HG03159 (cell line): Measurements from ENCODE around the gene PNPLA3.

Source experiments
- ATAC-seq: cut with Tn5 transposase; IDR thresholded peaks from one replicate; pipeline ENCODE4 v1.9.1; 2021; ENCODE audit warnings: mild to moderate bottlenecking, moderate library complexity; ENCODE audit not compliant: unreplicated experiment

Gene PNPLA3

DNA sequence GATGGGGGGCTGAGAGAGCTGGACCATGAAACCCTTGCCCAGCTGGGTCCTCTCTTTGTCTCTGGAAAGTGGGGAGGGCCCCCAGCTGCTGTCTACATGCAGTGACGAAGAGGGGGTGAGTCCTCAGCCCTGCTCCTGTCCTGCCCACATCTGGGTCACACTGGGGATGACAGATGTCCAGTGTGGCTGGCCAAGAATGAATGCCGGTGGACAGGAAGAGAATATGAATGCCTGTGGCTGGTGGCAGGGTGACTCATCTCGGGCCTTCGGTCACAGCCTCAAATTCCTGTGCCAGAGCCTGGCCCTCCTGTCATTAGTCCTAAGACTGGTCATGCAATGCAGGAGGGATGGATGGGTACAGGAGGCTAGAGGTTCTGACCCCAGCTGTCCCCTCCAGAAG, 2.2 kb upstream of the PNPLA3 start:
- ATAC-seq, result no peak

DNA sequence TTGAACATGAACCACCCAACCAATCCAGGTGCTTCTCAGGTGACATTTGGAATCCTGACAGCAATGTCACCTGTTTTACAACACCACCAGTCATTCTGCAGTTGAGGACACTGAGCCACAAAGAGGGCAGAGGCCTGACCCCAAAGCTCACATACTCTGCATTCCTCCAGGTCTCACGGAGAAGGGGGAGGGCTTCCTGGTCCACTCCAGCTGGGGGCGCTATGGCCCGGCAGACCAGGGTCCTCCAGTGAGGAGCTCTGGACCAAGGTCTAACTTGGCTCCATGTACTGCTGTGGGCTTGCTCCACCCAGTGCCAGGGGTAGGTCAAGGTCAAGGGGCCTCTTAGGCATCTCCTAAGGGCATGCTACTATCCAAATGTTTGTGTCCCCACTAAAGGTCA, 1.5 kb upstream of the PNPLA3 start:
- no peak for ATAC-seq

- no peak for ATAC-seq
These were observed 414 bp upstream of the PNPLA3 start for GRCh38 chr22:43923191-43923590.

GRCh38 chr22:43924877-43925276, 1.3 kb downstream of the PNPLA3 start:
- no peak for ATAC-seq

DNA sequence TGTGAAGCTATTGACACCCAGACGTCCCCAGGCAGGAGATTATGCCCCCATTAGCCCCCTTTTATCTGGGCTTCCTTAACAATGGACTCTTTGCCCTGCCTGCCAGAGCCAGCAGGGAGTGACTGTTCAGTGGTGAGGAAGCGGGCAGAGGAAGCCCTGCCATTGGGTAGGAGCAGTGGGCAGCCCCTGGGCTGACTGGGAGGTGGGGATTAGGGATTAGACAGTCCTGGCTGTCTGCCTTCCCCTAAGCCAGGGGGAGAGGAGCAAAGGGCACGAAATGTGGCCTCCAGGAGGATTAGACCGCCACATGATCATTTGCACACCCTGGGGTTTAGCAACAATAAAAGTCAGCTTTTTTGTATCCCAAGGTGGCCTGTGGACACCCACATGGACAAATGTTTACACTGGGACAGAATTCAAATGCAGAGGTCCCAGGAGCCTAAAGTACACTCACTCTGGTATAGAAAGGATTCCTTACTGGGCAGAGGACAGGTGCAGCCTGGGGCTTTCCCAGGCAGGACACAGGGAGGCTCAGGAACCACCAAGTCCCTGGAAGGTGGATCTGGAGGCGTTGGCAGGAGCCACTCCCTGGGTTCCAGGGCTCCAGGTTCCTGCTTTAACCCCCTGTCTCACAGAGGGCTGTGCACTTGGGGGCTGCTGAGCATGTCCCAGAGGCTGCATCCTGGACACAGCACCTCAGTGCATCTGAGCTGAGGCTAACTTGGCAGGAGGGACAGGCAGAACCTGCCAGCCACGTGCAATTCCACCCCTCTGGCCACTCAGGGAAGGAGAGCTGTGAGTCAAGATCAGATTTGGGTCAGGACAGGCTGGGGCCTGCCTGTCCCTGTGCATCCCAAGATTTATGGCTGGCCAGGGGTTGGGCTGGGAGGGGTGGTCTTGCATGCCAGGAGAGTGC, 2.1 kb downstream of the PNPLA3 start:
- ATAC-seq, result no peak

DNA sequence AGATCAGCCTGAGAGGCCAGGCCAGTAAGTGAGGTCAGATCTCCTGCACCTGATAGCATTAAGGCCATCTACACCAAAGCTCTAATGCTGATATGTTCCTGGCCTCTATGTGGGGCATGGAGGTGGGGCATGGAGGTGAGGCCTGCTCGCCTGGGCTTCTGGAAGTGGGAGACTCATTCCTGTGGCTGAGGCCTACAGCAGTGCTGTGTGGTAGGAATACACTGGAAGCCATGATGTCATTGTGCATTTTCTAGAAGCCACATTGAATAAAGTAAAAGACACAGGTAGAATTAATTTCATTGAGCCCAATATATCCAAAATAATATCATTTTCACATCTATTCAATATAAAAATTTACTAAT, 2.7 kb downstream of the PNPLA3 start:
- no peak for ATAC-seq

DNA sequence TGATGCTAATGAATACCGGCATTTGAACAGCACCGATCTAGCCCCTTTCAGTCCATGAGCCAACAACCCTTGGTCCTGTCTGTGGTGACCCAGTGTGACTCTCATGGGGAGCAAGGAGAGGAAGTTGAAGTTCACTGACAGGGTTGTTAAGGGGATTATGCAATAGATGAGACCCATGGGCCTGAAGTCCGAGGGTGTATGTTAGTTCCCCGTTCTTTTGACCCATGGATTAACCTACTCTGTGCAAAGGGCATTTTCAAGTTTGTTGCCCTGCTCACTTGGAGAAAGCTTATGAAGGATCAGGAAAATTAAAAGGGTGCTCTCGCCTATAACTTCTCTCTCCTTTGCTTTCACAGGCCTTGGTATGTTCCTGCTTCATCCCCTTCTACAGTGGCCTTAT, 4.9 kb downstream of the PNPLA3 start:
- no peak for ATAC-seq

- ATAC-seq, result no peak
These were observed 5.3 kb downstream of the PNPLA3 start for GRCh38 chr22:43928908-43929307.

- no peak for ATAC-seq
These were observed 8.2 kb downstream of the PNPLA3 start for GRCh38 chr22:43931771-43932170.

DNA sequence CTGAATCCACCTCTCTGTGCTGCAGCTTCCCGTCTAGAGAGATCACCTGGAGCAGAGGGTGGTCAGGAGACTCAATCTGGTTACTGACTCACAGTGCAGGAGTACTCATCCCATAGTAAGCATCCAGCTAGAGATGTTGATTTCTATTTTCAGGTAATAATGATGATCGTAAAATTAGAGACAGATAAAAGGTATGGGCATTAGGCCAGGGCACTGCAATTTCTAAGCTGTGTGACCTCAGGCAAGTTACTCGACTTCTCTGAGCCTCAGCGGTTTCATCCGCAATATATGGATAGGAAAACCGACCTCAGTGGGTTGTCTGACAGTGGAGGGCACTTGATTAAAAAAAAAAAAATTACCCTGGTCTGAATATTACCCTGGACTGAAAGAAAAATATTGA, 17.8 kb downstream of the PNPLA3 start:
- ATAC-seq, result no peak

DNA sequence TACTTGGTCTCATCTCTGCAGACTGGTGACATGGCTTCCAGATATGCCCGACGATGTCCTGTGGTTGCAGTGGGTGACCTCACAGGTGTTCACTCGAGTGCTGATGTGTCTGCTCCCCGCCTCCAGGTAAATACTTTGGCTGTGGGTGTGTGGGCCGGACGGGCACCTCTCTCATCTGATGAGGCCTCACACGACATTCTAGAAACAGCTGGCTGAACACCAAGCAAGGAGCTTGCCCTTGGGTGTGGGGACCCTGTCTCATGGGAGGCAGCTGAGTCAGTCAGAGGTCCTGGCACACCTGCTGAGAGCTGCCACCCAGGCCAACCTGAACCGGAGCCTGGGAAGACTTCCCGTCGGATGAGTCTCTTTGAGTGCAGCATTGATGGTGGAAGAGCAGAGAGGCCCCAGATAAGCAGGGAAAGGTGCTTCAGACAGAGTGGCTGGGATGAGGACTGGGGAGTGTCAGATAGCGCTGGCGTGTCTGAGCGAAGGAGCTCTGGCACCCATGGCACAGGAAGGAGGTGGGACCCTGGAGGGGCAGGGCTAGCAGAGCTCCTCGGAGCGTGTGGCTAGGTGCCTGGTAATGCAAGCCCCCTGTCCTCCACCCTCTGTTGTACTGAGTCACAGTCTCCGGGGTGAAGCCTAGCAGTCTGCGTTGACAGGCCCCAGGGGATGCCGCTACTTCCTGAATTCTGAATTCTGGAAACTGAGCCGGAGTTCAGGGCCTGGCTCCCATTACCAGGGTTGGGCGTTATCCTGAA, 21.2 kb downstream of the PNPLA3 start:
- no peak for ATAC-seq

DNA sequence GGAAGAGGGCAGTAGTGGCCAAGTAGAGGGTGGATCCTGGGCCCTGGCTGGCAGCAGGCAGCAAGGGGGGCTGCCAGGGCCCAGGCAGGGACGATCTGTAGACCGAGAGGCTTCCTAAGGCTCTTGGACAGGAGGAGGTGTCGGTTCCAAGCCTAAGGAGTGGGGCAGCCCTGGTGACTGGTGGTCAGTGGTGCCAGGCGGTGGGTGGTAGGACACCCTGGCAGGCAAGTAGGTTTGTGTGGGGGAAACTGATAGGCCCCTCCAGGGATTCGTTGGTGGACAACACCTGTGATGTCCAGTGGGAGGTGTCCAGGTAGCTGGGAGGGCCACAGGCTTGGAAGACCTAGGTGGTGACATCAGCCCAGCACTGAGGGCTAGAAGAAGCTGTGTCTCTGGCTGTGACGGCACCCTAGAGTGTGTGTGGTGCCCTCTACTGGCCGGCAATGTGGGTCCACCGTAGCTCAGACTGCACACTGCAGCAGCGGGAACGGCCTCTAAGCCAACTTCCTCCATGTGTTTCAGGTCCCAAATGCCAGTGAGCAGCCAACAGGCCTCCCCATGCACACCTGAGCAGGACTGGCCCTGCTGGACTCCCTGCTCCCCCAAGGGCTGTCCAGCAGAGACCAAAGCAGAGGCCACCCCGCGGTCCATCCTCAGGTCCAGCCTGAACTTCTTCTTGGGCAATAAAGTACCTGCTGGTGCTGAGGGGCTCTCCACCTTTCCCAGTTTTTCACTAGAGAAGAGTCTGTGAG, 22.2 kb downstream of the PNPLA3 start:
- ATAC-seq, result no peak

DNA sequence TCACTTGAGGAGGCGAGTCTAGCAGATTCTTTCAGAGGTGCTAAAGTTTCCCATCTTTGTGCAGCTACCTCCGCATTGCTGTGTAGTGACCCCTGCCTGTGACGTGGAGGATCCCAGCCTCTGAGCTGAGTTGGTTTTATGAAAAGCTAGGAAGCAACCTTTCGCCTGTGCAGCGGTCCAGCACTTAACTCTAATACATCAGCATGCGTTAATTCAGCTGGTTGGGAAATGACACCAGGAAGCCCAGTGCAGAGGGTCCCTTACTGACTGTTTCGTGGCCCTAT, 22.7 kb downstream of the PNPLA3 start:
- ATAC-seq, result no peak

- no peak for ATAC-seq
These were observed 25.3 kb downstream of the PNPLA3 start for GRCh38 chr22:43948836-43949406.

DNA sequence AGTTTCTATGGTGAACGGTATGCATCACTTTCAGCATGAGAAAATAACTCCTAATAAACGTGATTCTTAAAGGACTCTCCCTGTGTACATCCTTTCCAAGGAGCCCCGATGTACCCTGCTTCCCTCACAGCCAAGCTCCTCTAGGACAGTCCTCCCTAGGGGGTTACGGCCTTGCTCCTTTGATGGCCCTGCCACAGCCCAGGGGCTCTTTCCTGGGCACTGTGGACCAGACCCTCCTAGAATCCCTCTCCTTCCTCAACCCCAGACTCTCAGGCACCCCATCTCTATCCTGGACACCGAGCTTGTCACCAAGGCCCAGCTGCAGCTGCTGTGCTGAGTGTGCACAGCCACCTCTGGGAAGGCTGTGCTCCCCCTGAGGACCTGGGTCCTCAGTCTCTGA, 27.8 kb downstream of the PNPLA3 start:
- no peak for ATAC-seq

DNA sequence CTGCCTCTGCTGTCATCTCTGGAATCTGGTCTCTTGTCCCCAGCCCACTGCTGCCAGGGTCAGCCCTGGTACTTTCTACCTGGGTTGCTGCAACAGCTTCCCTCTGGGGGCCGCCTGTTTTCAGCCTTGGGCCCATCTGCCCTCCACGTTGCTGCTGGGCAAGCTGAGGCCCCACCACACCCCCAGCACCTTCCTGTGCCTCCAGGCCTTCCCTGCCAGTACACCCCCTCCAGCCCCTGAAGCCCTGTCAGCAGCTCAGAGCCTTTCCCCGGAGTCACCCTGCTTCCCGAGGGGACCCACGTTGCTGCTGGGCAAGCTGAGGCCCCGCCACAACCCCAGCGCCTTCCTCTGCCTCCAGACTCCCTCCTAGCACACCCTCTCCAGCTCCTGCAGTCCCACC, 28.4 kb downstream of the PNPLA3 start:
- no peak for ATAC-seq

DNA sequence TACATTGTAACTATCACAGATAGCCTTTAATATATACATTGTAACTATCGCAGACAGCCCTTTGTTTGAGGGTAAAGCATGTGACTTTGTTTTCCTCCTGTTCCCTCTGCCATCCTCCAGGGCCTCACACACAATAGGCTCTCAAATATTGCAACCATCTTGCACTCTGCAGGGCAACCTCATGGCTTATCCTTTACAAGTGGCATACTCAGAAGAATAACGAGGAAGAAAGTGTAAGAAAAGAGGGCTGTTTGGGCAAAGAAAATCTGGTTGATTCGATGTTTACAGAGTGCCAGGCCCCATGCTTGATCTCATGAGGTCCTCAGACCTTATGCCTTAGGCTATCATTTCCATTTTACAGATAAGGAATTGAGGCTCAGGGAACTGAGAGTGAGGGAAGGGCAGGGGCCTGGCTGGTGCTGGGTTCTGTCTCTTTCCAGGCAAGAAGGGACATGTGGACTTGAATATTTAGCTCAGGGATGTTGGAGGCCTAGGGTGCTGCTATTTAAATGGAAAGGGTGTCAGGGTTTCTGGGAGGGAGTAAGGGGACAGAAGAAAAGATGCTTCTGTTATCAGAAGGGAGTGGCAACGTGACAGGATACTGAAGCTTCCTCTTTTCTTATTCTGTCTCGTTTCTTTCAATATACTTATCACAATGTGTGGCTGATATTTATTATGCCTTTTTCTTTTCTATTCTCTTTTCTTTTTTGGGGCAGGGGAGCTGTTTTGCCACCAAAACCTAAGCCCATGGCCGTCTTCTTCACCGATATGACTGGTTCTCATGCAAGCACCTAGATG, 30.6 kb downstream of the PNPLA3 start:
- no peak for ATAC-seq

DNA sequence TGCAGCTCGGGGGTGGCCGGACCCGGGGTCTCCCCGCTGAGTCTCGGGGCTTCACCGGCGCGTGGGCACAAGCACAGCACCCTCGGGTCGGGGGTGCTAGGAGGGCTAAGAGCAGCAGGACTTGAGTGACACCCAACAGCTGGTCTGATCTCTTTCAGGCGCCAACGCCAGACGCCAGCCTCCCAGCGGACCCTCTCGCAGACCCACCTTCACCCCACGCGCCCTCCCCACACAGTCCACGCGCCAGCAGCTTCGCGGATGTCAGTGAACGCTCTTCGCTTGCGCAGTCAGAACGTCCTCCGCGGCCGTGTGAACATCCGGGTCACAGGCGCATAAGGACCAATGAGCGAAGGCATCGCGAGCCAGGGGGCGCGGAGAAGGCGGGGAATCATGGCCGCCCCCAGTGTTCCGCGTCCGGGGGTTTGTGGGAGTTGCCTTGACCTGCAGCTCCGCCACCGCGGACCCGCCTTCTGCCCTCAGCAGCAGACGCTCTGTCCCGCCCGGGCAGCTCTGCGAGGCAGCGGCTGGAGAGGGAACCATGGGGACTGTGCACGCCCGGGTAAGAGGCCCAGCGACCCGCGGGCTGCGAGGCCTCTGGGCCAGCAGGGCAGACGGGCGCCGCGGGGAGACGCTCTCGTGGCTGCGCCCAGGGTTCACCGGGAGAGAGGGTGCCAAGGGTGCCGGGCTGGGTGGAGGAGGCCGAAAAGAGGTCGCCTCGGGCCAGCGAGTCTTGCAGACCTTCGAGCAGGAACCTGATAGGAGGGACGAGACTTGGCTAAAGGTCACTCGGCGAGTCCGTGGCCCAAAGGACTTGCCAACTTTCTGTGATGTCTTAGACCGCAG, 31.7 kb downstream of the PNPLA3 start, which contains the start of gene SAMM50:
TSS of gene SAMM50 (plus strand) at position 403 of the 843 bp plus-strand sequence. CDS start at position 539, 136 bp downstream.
- ATAC-seq, result peak; percentile 84
